ENCODE measurements around the gene AQP4.

Gene AQP4, protein sequence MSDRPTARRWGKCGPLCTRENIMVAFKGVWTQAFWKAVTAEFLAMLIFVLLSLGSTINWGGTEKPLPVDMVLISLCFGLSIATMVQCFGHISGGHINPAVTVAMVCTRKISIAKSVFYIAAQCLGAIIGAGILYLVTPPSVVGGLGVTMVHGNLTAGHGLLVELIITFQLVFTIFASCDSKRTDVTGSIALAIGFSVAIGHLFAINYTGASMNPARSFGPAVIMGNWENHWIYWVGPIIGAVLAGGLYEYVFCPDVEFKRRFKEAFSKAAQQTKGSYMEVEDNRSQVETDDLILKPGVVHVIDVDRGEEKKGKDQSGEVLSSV

DNA sequence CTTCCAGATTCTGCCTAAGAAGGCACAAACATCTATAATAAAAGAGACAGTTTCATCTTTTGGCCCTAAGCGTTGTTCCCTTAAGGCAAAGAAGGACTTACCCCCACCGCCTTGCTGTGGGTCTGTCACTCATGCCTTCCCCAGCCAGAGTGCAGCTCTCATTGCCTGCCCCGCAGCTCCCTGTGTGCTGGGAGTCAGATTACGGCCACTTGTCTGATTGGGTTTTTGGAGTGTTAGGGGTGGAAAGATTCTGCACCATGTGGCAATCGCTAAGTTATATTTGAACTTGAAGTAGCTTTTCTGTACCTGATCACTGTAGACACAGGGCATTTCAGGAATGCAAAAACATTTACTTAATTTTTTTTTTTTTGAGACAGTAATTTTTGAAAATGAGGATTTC, at the start of gene AQP4:
Gene AQP4 (minus strand): TSS at position 151 of the 400 bp plus-strand sequence. CDS start 18 bp downstream, at position 133.
- H3K4me1 ChIP-seq (ENCODE audit: insufficient read depth, low read length) = peaks cover 22% of the 10 kb centered on the region
- H2AFZ ChIP-seq (ENCODE audit: low read depth, low read length) = no peak within 1 kb of the TSS
- no peaks in the 10 kb centered on the region for H3K9me3 ChIP-seq (ENCODE audit: low read length)
- no peaks in the 10 kb centered on the region for H3K36me3 ChIP-seq (ENCODE audit: insufficient read depth, low read length)
- no peak within 1 kb of the TSS for H3K4me3 ChIP-seq (ENCODE audit: low read length)
- H3K27me3 ChIP-seq (ENCODE audit: insufficient read depth, low read length) = peaks cover 3% of the 10 kb centered on the region

DNA sequence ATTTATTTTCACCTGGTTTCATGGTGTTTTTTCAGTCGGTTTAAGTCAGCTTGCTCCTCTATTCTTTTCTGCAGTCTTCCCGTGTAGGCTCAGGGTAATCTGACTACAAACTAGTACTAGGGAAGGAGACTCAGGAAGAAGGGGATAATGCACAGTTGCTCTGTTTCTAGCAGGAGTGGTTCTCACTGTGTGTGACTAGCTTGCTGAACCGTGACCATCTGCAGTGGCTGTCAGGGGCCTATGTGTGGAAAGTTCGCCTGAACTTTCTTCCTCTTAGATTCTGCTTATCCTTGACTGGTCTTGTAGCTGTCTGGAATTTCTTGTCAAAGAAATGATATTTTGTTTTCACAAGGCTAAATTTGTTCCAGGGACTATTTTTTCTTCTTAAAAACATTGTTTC, 46.3 kb upstream of the AQP4 start:
- Histone ChIP-seq H3K9me3 (ENCODE audit: low read length) (no peaks in the 10 kb centered on the region), H2AFZ (ENCODE audit: low read depth, low read length) (no peak overlapping the region), H3K4me1 (ENCODE audit: insufficient read depth, low read length) (peaks cover 12% of the 10 kb centered on the region), H3K4me3 (ENCODE audit: low read length) (no peak overlapping the region), H3K36me3 (ENCODE audit: insufficient read depth, low read length) (no peaks in the 10 kb centered on the region), H3K27me3 (ENCODE audit: insufficient read depth, low read length) (no peaks in the 10 kb centered on the region)

DNA sequence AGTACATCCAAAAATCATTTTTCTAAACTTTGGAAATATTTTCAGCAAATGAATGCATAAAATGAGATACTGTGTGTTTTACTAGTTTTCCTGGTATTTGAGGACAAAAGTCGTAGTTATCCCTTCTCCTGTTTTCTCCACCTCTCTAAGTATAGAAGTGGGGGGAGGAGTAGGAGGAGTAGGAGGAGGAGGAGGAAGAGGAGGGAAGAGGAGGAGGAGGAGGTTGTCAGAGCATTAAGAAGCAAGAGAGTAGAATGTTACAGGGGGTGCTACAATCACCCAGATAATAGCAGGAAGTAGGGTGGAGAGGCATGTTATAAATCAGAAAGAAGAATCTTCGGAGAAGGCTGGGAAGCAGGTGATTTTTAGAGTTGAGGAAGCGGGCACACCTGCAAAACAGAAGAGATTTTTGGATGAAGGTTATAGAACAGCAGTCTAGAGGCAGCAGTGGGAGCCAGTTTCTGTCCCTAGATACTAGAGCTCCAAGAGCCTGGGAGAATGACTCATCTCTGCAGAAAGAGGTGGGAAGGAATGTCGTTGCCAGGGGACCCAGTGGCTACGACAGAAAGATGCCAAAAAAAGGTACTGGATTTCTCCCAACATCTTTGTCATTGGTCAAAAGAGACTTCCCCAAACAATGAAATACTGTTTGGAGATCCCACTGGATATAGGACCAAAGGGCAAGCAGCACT, 44.2 kb upstream of the AQP4 start:
- Histone ChIP-seq H2AFZ (ENCODE audit: low read depth, low read length) (no peak overlapping the region), H3K9me3 (ENCODE audit: low read length) (no peaks in the 10 kb centered on the region), H3K36me3 (ENCODE audit: insufficient read depth, low read length) (no peaks in the 10 kb centered on the region), H3K27me3 (ENCODE audit: insufficient read depth, low read length) (no peaks in the 10 kb centered on the region), H3K4me1 (ENCODE audit: insufficient read depth, low read length) (peaks cover 12% of the 10 kb centered on the region), H3K4me3 (ENCODE audit: low read length) (no peak overlapping the region)

DNA sequence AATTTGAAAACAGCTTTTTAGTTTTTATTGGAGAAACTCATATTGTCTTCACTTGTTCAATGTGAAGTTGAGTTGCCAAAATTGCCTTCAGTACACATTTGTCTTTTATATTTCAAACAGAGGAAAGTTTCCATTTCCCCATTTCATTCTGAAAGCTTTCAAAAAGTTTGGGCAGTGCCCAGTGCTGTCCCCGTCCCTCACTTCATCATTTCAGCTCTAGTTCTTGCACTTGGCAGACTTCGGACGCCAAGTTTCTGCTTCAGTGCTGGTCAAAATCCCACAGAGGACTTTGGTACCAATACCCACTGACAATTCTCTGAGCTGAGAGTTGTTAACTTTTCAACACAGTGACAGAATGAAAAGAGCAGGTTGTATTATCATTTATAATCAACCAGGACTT, 43.4 kb upstream of the AQP4 start:
- Histone ChIP-seq H3K4me3 (ENCODE audit: low read length) (no peak overlapping the region), H3K9me3 (ENCODE audit: low read length) (no peaks in the 10 kb centered on the region), H3K27me3 (ENCODE audit: insufficient read depth, low read length) (no peaks in the 10 kb centered on the region), H2AFZ (ENCODE audit: low read depth, low read length) (no peak overlapping the region), H3K36me3 (ENCODE audit: insufficient read depth, low read length) (no peaks in the 10 kb centered on the region), H3K4me1 (ENCODE audit: insufficient read depth, low read length) (peaks cover 12% of the 10 kb centered on the region)

DNA sequence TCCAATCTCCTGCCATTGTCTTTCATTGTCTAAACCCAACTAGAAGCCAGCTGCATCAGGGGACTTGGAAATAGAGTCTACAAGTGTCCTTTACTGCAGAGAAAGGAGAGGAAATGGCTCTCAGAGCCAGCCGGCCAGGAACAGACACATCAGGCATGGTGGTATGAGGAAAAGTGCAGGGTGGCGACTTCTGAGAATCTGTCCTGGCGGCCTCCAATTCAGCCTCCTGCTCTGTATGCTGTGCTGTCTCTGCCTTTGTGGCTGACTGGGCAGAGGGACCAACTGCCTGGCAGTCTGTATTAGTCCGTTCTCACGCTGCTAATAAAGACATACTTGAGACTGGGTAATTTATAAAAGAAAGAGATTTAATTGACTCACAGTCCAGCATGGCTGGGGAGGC, 36.8 kb upstream of the AQP4 start:
- peaks cover 8% of the 10 kb centered on the region for H3K9me3 ChIP-seq (ENCODE audit: low read length)
- no peak overlapping the region for H2AFZ ChIP-seq (ENCODE audit: low read depth, low read length)
- no peak overlapping the region for H3K4me3 ChIP-seq (ENCODE audit: low read length)
- no peaks in the 10 kb centered on the region for H3K4me1 ChIP-seq (ENCODE audit: insufficient read depth, low read length)
- H3K36me3 ChIP-seq (ENCODE audit: insufficient read depth, low read length) = no peaks in the 10 kb centered on the region
- H3K27me3 ChIP-seq (ENCODE audit: insufficient read depth, low read length) = no peaks in the 10 kb centered on the region

DNA sequence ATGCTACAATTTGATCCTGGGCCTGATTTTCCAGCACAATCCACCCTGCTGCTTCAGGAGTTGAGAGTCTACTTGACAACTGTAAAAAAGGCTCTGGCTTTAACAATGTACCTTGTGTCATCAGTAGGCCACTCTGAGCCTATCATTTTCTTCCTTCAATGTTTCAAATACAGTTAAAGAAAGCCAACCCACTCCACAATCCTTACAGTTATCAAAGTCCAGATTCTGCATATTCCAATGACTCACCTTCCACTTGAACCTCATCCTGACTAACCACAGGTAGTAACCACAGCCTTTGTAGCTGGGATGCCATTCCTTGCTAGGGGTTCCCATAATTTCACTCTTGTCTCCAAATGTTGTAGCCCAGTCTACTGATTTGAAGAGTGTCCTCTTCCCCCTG, 35.5 kb upstream of the AQP4 start:
- no peak overlapping the region for H2AFZ ChIP-seq (ENCODE audit: low read depth, low read length)
- H3K9me3 ChIP-seq (ENCODE audit: low read length) = peaks cover 8% of the 10 kb centered on the region
- no peaks in the 10 kb centered on the region for H3K4me1 ChIP-seq (ENCODE audit: insufficient read depth, low read length)
- no peaks in the 10 kb centered on the region for H3K36me3 ChIP-seq (ENCODE audit: insufficient read depth, low read length)
- no peak overlapping the region for H3K4me3 ChIP-seq (ENCODE audit: low read length)
- no peaks in the 10 kb centered on the region for H3K27me3 ChIP-seq (ENCODE audit: insufficient read depth, low read length)

DNA sequence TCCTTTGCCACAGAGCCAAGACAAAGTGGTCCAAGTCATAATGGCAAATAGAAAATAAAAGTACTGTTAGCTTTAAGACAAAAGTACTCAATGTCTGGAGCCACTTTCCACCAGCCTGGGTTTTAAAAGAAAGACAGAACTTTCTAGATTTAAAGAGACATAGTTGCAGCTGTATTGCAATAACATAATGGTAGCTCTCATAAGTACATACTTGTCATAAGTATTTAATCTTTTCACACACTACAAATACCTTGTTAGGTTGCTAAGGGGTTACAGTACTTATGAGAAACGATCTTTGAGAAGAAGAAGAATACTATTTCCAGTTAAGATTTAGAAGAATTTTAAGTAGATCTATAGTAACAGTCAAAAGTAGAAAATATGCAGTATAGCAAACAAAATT, 28.9 kb upstream of the AQP4 start:
- Histone ChIP-seq H3K9me3 (ENCODE audit: low read length) (no peaks in the 10 kb centered on the region), H2AFZ (ENCODE audit: low read depth, low read length) (peak overlapping the region; percentile 77), H3K4me3 (ENCODE audit: low read length) (no peak overlapping the region), H3K36me3 (ENCODE audit: insufficient read depth, low read length) (no peaks in the 10 kb centered on the region), H3K4me1 (ENCODE audit: insufficient read depth, low read length) (peaks cover 7% of the 10 kb centered on the region), H3K27me3 (ENCODE audit: insufficient read depth, low read length) (no peaks in the 10 kb centered on the region)

DNA sequence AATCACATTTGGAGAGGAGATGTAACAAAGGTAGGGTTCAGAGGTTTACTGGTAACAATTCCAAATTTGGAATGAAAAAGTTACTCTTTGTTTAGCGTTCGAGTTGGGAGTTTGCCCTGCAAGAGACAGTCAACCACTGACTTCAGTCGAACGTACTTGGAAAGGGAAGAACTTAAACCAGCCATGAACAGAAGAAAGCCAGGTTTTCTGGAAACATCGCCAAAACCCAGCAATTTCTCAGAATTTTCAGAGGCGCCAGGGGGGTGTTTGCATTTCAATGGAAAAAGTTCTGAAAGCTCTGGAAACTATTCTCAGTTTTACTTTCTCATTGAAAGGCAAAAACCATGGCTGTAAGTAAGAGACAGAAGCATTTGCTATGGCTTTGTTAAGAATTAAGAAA, 28.5 kb upstream of the AQP4 start:
- no peaks in the 10 kb centered on the region for H3K9me3 ChIP-seq (ENCODE audit: low read length)
- H3K27me3 ChIP-seq (ENCODE audit: insufficient read depth, low read length) = no peaks in the 10 kb centered on the region
- H3K4me1 ChIP-seq (ENCODE audit: insufficient read depth, low read length) = peaks cover 7% of the 10 kb centered on the region
- no peak overlapping the region for H3K4me3 ChIP-seq (ENCODE audit: low read length)
- no peaks in the 10 kb centered on the region for H3K36me3 ChIP-seq (ENCODE audit: insufficient read depth, low read length)
- peak overlapping the region; percentile 77 for H2AFZ ChIP-seq (ENCODE audit: low read depth, low read length)

DNA sequence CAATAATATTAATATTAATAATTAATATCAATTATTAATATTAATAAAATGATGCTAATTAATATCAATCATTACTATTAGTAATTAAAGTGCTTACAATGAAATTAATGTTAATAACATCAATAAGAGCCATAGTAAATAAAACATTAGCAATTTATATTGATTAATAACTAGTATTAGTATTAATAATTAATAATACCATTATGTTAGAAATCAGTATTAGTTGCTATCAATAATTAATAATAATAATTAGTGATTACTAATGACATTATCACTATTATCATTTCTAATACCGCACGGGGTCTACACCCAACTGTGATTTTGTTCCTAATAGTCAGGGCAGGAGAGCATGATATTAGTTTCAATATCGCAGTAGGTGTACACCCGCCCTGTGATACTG, 22.8 kb upstream of the AQP4 start:
- H3K9me3 ChIP-seq (ENCODE audit: low read length) = no peaks in the 10 kb centered on the region
- H3K4me3 ChIP-seq (ENCODE audit: low read length) = no peak overlapping the region
- no peaks in the 10 kb centered on the region for H3K4me1 ChIP-seq (ENCODE audit: insufficient read depth, low read length)
- H2AFZ ChIP-seq (ENCODE audit: low read depth, low read length) = no peak overlapping the region
- H3K36me3 ChIP-seq (ENCODE audit: insufficient read depth, low read length) = no peaks in the 10 kb centered on the region
- H3K27me3 ChIP-seq (ENCODE audit: insufficient read depth, low read length) = no peaks in the 10 kb centered on the region

DNA sequence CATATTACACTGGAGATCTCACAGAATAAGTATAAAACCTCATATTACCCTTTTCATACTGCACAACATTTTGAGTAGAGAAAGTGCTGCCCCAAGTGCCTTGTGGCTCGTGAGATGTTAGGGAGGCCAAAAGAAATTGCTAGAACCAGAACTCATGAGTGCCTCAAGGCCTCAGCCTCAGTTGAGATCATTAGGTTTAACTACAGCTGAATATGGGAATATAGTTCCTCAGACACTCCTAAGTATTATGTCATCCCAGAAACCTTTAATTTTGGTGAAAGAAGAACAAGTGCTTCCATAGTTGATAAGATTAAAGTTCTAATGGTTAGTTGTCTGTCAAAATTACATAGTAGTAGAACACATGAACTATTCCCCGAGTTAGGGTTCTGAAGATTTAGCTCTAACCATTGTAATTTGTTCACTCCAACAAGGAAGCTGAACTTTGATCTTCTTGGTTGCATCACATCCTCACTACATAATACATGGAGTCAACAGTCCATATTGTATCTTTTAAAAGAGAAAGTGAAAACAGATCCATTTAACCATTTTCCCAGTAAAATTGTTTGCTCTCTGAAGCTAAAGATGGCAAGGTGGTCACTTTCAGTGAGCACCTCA, 9.6 kb upstream of the AQP4 start:
- no peaks in the 10 kb centered on the region for H3K27me3 ChIP-seq (ENCODE audit: insufficient read depth, low read length)
- H3K9me3 ChIP-seq (ENCODE audit: low read length) = no peaks in the 10 kb centered on the region
- no peak overlapping the region for H2AFZ ChIP-seq (ENCODE audit: low read depth, low read length)
- H3K4me1 ChIP-seq (ENCODE audit: insufficient read depth, low read length) = no peaks in the 10 kb centered on the region
- no peak overlapping the region for H3K4me3 ChIP-seq (ENCODE audit: low read length)
- no peaks in the 10 kb centered on the region for H3K36me3 ChIP-seq (ENCODE audit: insufficient read depth, low read length)

DNA sequence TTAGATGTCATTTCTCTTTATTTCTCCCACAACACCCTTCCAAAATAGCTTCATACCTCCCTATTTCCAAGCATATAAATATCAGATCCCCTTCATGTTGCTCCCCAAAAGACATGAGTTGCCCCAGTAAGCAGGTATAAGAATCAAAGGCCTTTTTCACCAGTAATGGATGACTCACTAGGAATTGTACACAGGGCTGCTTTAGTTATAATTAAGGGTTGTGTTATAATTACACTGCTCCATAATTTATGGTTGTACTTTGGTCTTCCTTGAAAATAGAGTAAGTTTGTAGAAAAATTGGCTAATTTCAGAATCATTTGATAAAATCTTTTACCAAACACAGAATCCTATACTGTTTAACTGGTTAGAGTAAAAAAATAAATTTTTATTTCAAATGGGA, 8.8 kb upstream of the AQP4 start:
- Histone ChIP-seq H3K27me3 (ENCODE audit: insufficient read depth, low read length) (no peaks in the 10 kb centered on the region), H2AFZ (ENCODE audit: low read depth, low read length) (no peak overlapping the region), H3K36me3 (ENCODE audit: insufficient read depth, low read length) (no peaks in the 10 kb centered on the region), H3K9me3 (ENCODE audit: low read length) (no peaks in the 10 kb centered on the region), H3K4me3 (ENCODE audit: low read length) (no peak overlapping the region), H3K4me1 (ENCODE audit: insufficient read depth, low read length) (no peaks in the 10 kb centered on the region)

DNA sequence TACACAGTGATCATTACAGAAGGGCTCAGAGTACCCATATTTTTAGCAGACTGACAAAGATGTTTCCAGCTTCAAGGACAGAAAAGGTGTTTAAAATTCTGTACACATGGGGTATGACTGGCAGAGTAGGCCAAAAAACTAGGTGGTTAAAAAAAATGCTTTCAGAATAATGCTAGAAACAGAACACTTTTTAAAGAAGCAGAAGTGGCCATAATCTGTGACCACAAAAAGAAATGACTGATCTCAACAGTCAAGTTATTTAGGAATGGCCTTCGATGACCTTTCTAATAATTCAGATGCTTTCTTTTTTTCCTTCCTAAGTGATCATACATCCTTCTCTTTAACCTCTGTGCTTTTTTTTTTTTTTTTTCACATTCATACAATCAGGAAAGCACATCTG, 4.1 kb upstream of the AQP4 start:
- H3K27me3 ChIP-seq (ENCODE audit: insufficient read depth, low read length) = no peaks in the 10 kb centered on the region
- no peaks in the 10 kb centered on the region for H3K9me3 ChIP-seq (ENCODE audit: low read length)
- H2AFZ ChIP-seq (ENCODE audit: low read depth, low read length) = no peak overlapping the region
- H3K4me3 ChIP-seq (ENCODE audit: low read length) = no peak overlapping the region
- no peaks in the 10 kb centered on the region for H3K36me3 ChIP-seq (ENCODE audit: insufficient read depth, low read length)
- H3K4me1 ChIP-seq (ENCODE audit: insufficient read depth, low read length) = peaks cover 12% of the 10 kb centered on the region

DNA sequence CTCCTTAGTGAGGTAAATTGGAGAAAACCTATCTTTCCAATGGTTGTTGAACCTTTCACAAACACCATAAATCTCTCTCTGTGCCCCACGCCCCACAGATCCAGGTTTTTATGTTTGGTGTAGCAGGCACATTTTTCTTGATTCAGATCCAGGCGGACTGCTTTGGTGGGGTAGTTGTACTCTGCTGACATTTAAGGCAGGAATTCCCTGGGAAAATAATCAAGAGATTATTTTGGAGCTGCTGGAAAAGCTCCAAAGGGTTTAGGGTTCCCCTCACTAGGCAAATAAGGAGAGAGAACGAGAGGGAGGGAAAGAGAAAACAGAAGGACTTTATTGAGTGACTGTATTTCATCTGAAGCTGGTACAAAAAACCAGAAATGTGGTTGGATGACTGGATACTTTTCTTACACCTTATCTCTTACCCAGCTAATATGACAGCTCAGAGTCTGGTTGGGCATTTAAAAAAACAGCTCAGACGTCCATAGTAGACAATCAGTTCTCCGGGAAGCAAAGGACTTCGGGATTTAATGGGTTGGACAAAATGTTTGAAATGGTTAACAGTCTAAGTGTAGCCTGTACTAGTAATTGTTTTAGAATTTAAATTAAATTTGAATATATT, 3.6 kb upstream of the AQP4 start:
- Histone ChIP-seq H2AFZ (ENCODE audit: low read depth, low read length) (no peak overlapping the region), H3K9me3 (ENCODE audit: low read length) (no peaks in the 10 kb centered on the region), H3K27me3 (ENCODE audit: insufficient read depth, low read length) (peaks cover 3% of the 10 kb centered on the region), H3K36me3 (ENCODE audit: insufficient read depth, low read length) (no peaks in the 10 kb centered on the region), H3K4me3 (ENCODE audit: low read length) (no peak overlapping the region), H3K4me1 (ENCODE audit: insufficient read depth, low read length) (peaks cover 18% of the 10 kb centered on the region)

Data from neuron (in vitro differentiated cells).